ACHN (cell line): ENCODE data around the gene ATPAF1.
A peak's percentile ranks its signal among the peaks of the same experiment; 100 is the strongest.
"Not testable (repeated sequence)": the region's sequence is repeated elsewhere in the genome, so short reads cannot be mapped to it uniquely, and the experiment has no call there.

Experiments used
- DNase-seq: peaks from one replicate; pipeline ENCODE4 v3.0.0-alpha.2; 2015
- in situ Hi-C: cut with HindIII; loops from 2 replicates; pipeline ENCODE4 v1.10.0; 2017; ENCODE audit warnings: low sequenced_read_pairs, low pct_ligation_motif_present, low pct_unique_long_range_greater_than_20kb

ATPAF1 gene

DNA sequence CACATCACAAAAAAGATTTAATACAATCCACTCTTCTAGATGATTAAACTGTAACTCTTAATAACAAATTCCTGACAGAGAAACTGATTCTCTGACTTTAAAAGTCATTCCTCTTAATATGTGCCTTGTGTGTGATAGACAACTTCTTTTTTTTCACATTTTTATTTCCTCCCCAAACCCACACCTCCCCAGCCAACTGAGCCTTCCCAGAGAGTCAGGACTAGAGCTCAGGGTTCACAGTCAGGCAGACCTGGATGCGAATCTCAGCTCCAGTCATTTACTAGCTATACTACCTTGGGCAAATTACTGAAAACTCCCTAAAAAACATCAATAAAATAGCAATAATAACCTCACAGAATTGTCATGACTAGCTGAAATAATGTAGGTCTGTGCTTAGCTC is 14.2 kb downstream of the ATPAF1 start:
- no peak for DNase-seq
- in situ Hi-C loops, result no loop called here

DNA sequence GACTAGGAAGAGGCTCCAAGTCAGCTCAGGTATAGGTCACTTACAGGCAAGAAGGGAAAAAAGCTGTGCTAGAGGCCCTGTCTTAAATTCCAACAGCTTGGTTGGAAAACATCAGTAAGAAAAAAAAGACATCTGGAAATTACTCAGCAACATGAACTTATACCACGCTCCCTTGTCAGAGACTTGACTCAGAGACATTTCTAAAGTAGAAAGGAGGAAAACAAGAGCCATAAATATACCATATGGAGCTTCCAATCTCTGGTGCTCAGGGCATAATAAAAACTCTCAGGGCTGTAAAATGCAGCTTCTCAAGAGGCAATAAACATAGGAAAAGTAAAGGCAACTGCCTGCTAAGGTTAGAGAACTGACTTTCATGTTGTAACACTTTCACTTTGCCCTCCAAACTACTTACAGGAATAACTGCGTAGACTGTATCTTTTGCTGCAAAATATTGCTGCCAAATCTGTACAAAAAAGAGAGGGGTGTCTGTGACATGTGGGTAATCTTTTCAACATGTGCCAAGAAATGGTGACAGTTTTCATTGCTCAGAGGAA is 14.7 kb downstream of the ATPAF1 start:
- DNase-seq, result no peak
- in situ Hi-C loops, result no loop called here

DNA sequence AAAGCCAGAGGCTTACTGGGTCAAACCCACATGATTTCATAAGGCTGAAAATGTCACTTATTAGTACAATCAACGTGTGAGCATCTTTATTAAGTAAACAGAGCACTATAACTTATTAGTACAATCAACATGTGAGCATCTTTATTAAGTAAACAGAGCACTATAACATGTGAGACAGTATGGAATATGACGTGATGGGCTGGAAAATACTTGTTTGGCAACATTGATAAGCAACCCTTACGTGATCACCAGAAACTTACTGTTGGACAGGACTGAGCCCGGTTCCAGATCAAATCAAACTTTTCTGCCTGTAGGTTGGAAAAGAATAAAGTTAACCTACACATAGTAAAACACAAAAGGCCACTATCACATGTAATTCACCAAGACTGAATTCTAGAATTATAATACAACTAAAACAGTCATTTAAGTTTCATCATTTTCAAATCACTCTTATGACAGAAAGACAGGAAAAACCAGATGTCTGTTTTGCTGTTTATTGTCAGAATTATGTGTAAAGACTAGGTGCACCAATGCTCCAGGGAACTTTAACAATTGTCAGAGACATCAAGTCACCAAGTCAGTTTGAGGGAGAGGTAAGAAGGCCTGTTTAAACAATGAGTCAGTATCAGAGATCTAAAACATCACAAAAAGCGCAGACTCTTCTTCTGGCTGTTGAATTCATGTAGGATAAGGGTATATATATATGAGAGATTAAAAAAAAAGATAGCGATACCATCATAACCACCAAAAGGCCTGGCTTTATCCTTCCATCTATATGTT is 15.7 kb downstream of the ATPAF1 start:
- in situ Hi-C loops, result no loop called here
- no peak for DNase-seq

DNA sequence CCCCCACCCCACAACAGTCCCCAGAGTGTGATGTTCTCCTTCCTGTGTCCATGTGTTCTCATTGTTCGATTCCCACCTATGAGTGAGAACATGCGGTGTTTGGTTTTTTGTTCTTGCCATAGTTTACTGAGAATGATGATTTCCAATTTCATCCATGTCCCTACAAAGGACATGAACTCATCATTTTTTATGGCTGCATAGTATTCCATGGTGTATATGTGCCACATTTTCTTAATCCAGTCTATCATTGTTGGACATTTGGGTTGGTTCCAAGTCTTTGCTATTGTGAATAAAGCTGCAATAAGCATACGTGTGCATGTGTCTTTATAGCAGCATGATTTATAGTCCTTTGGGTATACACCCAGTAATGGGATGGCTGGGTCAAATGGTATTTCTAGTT is 17.0 kb downstream of the ATPAF1 start:
- DNase-seq, in situ Hi-C loops: not testable (repeated sequence)

DNA sequence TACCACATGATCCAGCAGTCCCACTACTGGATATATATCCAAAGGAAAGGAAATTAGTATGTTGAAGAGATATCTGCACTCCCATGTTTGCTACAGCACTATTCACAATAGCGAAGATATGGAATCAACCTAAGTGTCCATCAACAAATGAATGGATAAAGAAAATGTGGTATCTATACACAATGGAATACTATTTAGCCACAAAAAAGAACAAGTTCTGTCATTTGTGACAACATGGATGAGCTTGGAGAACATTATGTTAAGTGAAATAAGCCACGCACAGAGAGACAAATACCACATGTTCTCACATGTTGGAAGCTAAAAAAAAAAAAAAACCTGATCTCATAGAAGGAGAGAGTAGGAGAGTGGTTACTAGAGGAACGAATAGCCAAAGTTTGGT is 17.7 kb downstream of the ATPAF1 start:
- in situ Hi-C loops, result no loop called here

DNA sequence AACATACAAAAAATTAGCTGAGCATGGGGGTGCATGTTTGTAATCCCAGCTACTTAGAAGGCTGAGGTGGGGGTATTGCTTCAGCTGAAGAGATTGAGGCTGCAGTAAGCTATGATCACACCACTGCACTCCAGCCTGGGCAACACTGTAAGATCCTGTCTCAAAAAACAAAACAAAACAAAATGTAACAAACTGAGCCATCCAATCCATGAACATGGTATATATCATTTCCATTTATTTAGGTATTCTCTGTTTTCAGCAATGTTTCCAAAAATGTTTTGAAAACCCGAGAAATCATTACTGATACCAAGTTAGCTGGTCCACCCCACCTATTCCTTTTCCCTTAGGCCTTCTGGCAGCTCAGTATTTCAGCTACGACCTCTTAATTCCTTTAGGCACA is 18.4 kb downstream of the ATPAF1 start:
- DNase-seq, result no peak
- in situ Hi-C loops, result no loop called here

More for the DNA sequence above, 17.7 kb downstream of the ATPAF1 start:
- DNase-seq, result no peak

DNA sequence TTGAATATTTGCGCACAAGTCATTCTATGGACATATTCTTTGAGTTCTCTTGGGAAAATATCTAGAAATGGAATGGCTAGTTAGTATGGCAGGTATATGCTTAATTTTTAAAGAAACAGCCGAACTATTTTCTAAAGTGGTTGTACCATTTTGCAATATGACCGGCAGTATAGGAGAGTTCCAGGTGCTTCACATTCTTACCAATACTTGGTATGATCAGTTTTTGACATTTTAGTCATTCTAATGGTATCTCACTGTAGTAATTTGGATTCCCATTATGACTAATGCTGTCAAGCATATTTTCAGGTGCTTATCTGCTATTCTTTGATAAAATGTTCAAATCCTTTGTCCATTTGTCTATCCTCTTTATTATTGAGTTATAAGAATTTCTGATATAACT is 20.6 kb downstream of the ATPAF1 start:
- DNase-seq, result no peak
- in situ Hi-C loops, result no loop called here

DNA sequence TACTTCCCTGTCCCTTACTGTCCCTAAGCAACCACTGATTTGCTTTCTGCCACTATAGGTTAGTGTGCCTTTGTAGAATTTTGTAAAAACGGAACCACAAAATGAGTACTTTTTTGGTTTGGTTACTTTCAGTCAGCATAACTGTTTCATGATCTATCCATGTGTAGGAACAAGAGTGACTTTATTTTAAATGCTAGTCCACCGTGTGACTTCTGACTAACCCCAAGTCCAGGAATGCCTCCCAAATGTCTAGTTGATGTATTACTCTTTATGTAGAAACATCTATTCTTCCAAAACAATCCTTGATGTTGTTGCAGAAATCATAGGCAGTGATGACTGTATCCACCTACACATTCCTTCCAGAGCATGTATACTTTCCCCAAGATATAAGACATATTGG is 21.3 kb downstream of the ATPAF1 start:
- no peak for DNase-seq
- in situ Hi-C loops, result no loop called here

DNA sequence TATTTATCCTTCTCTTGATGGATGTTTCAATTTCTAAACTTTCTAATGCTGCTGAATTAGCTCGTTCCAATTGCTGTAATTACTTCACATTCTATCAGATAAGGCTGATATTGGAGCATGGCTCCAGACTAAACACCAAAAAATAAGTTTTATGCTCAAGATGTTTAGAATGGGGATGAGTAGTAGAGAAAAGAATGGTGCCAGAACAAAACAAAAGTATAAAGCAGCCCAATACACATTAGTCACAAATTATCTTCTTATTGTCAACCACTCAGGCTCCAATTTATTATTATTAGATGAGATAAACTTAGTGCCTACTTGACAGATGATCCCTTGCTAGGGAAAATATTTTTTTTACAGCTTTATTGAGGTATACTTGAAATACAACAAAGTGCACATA is 21.8 kb downstream of the ATPAF1 start:
- in situ Hi-C loops, result no loop called here
- no peak for DNase-seq

DNA sequence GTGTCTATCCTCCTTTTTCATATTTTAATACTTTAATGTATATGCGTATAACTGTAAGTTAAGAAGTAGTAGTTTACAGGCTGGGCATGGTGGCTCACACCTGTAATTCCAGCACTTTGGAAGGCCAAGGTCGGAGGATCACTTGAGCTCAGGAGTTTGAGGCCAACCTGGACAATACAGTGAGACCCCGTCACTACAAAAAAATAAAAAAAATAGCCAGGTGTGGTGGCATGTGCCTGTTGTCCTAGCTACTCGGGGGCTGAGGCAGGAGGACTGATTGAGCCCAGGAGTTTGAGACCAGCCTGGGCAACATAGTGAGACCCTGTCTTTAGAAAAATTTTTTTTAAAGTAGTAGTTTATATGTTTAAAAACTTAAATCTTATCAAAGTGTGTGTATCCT is 22.3 kb downstream of the ATPAF1 start:
- in situ Hi-C loops, result no loop called here
- DNase-seq, result no peak

DNA sequence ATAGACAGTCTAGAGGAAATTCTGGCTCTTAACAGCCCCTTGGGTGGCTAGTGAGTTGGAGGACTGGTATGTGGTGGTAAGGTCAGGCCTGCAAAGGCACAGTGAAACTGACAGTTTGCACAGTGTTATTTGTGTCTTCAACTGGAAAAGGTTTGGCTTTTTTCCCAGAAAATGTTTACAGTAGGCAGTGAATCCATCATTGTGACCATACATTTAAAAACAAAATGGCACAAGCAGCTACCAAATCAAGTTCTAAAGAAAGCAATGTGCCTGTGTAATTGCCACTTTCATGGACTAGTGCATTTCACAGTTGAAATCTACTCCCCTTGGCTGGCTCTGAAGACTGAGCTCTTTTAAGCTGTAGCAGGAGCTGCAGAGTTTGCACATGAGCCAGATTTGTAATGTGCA is 24.8 kb downstream of the ATPAF1 start:
- peak; percentile 88 for DNase-seq
- in situ Hi-C loops, result no loop called here

DNA sequence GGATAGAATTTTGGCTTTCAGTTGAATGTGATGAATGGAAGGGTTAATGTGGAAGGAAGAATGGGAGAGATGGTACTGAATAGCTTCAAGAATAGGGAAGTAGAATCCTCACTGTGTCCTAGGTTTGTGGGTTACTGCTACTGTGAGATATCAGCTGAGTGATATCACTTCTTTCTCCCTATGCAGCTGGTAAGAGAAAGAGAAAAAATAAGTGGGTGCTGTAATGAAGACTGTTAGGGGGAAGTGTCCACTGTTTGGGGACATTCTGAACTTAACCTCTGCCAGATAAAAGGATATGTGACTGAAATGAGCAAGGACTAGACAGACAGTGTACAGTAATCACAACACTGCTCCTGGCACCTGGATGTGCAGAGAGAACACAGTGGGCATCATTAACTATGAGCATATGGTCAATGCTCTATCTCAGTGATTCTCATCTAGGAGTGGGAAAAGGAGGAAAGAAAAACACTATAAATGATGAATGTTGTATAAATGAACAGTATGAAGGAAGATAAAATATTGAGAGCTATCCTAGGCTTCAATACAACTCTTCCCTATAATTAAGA is 26.0 kb downstream of the ATPAF1 start:
- in situ Hi-C loops, result no loop called here
- DNase-seq, result no peak

DNA sequence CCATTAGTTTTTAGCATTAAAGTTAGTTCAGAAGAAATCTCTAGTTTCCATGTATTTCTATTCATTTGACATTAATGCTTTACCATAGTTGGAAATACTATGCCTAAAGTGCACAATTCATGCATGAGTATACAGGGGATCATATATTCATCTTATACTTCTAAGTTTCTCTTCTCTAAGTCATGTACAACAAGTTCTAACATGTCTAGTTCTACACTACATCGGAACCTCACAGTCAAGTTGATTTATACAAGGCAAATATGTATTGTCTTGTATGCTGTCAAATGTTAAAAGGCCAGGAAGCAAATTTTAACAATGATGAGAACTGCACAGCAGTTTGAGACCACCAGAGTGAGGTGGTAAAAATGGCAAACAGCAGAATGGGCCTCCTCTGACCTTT is 28.6 kb downstream of the ATPAF1 start:
- in situ Hi-C loops, result no loop called here
- DNase-seq, result no peak

DNA sequence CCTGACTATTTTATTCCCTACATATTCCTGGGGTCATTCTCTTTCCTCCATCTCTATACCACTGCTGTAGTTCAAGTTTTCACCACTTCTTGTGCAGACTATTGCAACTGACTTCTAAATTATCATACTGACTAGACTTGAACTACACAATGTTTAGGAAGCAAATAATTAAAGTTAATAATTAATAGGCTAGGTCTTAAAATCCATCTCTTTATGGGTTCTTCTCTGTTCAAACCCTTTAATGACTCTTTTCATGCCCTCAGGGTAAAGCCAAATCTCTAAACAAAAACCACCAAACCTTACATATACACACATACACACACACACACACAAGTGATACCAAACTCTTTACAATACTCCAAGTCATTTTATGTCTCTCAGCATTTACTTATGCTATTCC is 29.2 kb downstream of the ATPAF1 start:
- in situ Hi-C loops, result no loop called here
- DNase-seq, result no peak

DNA sequence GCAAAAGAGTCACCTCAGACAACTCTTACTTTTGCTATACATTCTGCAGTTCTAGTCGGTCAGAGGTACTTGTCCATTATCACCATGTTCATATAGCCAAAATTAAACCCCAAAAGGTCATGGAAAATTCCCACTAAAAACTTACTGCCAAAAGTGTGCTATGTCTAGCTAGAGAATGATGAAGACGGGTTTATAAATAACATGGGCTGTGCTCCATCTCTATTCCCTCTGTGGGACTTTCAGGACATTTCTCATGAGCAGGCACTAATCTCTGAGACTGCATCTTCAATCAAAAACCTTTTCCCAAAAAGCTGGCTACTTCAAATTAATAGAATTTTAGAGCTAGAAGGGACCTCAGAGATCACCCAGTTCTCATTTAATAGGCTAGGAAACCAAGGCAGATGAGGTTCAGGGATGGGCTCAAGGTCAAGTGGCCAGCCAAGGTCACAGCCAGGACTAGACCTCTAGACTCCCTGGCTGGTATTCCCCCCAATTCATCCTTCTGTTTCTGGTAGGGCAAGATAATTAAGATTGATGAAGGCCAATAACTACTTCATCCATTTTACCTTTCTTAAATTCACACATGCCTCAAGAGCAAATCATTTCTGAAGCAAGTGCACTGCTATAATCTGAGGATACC is 30.6 kb downstream of the ATPAF1 start:
- in situ Hi-C loops, result no loop called here
- DNase-seq, result no peak

DNA sequence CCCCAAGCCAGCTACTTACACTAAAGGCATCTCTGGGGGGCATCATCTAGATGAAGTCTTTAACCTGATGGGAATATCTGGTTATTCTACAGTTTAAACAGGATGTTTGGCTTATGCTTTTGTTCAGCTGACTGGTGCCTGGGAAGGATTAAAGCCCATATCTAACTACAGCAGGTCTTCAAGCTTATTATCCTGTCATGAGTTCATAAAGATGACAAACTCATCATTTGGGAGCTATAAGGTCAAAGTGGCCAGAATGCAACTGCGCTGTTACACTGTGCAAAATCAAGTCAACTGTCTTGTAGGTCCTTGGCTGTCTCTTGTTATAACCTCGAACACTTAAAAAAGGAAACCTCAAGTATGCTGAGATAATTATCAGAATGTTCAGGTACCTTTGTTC is 33.0 kb downstream of the ATPAF1 start:
- no peak for DNase-seq
- in situ Hi-C loops, result no loop called here

DNA sequence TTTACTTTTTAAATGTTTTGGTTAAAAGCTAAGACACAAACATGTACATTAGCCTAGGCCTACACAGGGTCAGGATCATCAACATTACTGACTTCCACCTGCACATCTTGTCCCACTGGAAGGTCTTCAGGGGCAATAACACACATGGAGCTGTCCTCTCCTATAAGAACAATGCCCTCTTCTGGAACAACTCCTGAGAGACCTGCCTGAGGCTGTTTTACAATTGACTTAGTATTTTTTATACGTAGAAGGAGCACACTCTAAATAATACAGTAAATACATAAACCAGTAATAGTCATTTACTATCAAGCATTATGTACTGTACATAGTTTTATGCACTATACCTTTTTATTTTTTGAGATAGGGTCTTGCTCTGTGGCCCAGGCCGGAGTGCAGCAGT is 37.4 kb downstream of the ATPAF1 start:
- in situ Hi-C loops, result no loop called here
- DNase-seq, result no peak

DNA sequence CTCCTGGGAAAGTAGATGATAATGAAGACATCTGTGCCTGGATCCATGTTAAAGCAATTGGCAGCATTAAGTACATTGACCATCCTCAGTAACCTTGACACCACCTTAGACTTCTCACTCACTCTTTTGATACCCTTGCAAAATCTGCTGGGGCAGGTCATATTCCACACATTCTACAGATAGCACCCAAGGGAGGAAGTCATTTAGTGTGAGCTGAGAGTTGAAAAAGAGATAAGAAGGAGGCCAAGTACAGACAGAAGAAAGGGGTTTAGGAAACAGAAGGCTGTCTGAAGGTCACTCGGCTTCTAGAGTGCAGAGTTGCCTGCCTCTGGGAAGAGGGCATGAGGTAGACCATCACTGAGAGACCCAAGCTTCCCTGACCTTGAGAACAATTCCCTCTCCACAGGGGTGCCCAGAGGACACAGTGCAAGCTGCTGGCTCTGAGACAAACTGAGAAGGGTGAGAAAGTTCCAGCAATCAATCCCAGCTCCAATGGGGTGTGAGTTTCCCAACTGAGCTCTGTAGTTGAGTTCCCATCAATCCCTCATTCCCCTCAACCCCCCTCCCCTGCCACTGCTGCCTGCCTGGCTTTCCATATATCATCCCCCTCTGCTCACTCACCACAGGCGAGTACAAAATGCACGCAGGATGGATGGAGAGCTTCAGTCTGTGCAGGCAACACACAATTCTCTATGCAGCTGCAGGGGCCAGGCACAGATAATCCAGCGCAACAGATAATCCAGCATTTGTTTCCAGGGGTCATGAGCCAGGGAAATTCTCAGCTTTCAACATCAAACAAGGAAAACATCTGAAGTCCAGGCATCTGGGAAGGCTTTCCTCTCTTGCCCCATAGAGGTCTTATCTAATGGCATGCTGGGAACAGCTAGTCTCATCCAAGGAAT is 44.2 kb downstream of the ATPAF1 start:
- in situ Hi-C loops, result no loop called here
- DNase-seq, result no peak

DNA sequence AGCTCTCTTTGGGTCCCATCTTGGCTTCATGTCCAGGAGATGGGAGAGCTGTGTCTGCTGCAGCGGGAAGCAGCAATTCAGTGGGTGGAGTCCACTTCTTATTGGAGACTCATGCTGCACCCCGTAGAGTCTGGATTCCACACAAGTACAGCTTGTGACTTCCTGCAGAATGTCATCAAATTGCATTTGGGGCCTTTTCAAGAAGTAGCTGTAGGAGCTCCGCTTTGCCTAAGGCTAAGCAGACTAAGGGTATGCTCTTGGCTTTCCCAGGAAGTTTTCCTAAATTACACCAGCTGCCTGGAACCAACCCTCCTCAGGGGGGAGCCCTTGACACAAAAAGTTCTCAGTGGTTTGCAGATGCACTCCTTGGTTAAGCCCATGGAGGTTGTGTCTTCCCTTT is 45.8 kb downstream of the ATPAF1 start:
- in situ Hi-C loops, result no loop called here

More for the DNA sequence above, 45.8 kb downstream of the ATPAF1 start:
- peak; percentile 50 for DNase-seq
